Measurements from ENCODE around the gene HTATIP2. TPM values are rescaled to one million over a fixed set of nuclear protein-coding genes. Genes with fewer than 3 reads are reported as not detected.

Gene HTATIP2
- polyA plus RNA-seq, 2 of the 4 experiments (the other 2 are of a cell fraction): 234 to 308 TPM

GRCh38 chr11:20315800-20316199 is 47.7 kb upstream of the HTATIP2 start:
- ChIA-PET POLR2A (no interaction called here), CTCF (no interaction called here)
- Histone ChIP-seq H3K4me1 (no peaks in the 10 kb centered on the region), H3K9me3 (no peaks in the 10 kb centered on the region), H3K4me3 (no peak overlapping the region), H3K27ac (no peak overlapping the region), H3K4me2 (no peak overlapping the region)
- no peak for DNase-seq (ENCODE audit: low read depth in 1 of 2, low spot score in 1 of 2)
- 5% methylated on average over 1 of the region's 1 CpG for WGBS (ENCODE audit: missing lambda C conversion rate)
- no peak for FAIRE-seq
- no peak for ATAC-seq
- TF ChIP-seq HOXA7 (CRISPR knock-in tag; IDR thresholded peaks at IDR 0.05) (no peak), TP53 (CRISPR knock-in tag; IDR thresholded peaks at IDR 0.05) (no peak), HDAC2 (IDR thresholded peaks at IDR 0.05) (no peak), POLR2A (IDR thresholded peaks at IDR 0.05; ENCODE audit: low read length) (no peak), MYC (IDR thresholded peaks at IDR 0.05; ENCODE audit: borderline replicate concordance, low read length) (no peak), BCL3 (IDR thresholded peaks at IDR 0.05) (no peak), RARB (CRISPR knock-in tag; IDR thresholded peaks at IDR 0.05) (no peak), GATA3 (IDR thresholded peaks at IDR 0.05; ENCODE audit: borderline replicate concordance) (no peak), TFCP2L1 (CRISPR knock-in tag; IDR thresholded peaks at IDR 0.05) (no peak), POLR2AphosphoS2 (conservative IDR thresholded peaks at IDR 0.05; ENCODE audit: low read length) (no peak), ESRRA (IDR thresholded peaks at IDR 0.05; ENCODE audit: borderline replicate concordance, low read length) (no peak), SMC3 (IDR thresholded peaks at IDR 0.05) (no peak), NFE2L2 (conservative IDR thresholded peaks at IDR 0.05; ENCODE audit: low read length) (no peak), CHD4 (IDR thresholded peaks at IDR 0.05; ENCODE audit: borderline replicate concordance) (no peak), CTCF (IDR thresholded peaks at IDR 0.05) (no peak), CHD2 (IDR thresholded peaks at IDR 0.05; ENCODE audit: low read length, partially characterized antibody) (no peak), KDM1A (IDR thresholded peaks at IDR 0.05; ENCODE audit: low read depth) (no peak), EHF (CRISPR knock-in tag; IDR thresholded peaks at IDR 0.05) (no peak), HOXB13 (CRISPR knock-in tag; IDR thresholded peaks at IDR 0.05; ENCODE audit: low read depth) (no peak), ATOH8 (CRISPR knock-in tag; IDR thresholded peaks at IDR 0.05; ENCODE audit: low read depth) (no peak)

DNA sequence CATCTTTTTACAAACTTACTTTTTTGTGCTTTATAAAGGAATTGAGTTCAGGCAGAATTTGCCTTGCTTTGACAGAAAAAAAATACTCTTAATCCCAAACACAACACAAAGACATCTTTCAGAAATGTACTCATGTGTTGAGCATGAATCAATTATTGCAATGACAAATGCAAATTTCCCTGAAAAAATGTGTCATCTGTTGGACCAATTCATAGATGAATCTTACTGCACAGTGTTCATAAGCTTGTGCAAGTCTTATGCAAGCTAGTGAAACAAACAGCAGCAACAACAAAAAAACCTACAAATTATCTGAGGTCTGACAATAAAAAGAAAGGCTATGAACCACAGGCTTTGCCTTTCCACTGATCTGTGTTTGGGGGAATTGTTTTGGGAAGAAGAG is 42.3 kb upstream of the HTATIP2 start:
- H3K9me3 ChIP-seq: no peaks in the 10 kb centered on the region
- no peaks in the 10 kb centered on the region for H3K4me1 ChIP-seq
- CTCF ChIA-PET: interaction anchor here (0.9 kb wide), 1 partner anchor 73 kb away, joined by 3 read pairs; no protein-coding TSS in a partner anchor
- H3K27ac ChIP-seq: no peak overlapping the region
- no peak for FAIRE-seq
- H3K4me2 ChIP-seq: no peak overlapping the region
- DNase-seq (ENCODE audit: low read depth in 1 of 2, low spot score in 1 of 2): no peak
- TF ChIP-seq HDAC2 (IDR thresholded peaks at IDR 0.05) (no peak), CEBPB (IDR thresholded peaks at IDR 0.05) (no peak), RFX5 (IDR thresholded peaks at IDR 0.05) (no peak)
- POLR2A ChIA-PET: no interaction called here
- ATAC-seq: no peak
- H3K4me3 ChIP-seq: no peak overlapping the region

GRCh38 chr11:20327377-20327935 is 36.1 kb upstream of the HTATIP2 start:
- ATAC-seq (no peak), FAIRE-seq (no peak), DNase-seq (ENCODE audit: low read depth in 1 of 2, low spot score in 1 of 2) (no peak)
- Histone ChIP-seq H3K4me2 (no peak overlapping the region), H3K4me3 (no peak overlapping the region), H3K27ac (no peak overlapping the region), H3K9me3 (no peaks in the 10 kb centered on the region; the same call in 2 of the 3 replicates), H3K4me1 (no peaks in the 10 kb centered on the region)
- POLR2A ChIA-PET: no interaction called here
- WGBS (ENCODE audit: missing lambda C conversion rate): 34% methylated on average over 7 of the region's 7 CpGs
- CTCF ChIA-PET: interaction anchor here (0.9 to 1.0 kb wide), 2 partner anchors 10 to 199 kb away, joined by 3 read pairs; no protein-coding TSS in a partner anchor
- TF ChIP-seq KDM5A (IDR thresholded peaks at IDR 0.05) (no peak), RFX5 (IDR thresholded peaks at IDR 0.05) (no peak)

All from A549 (cell line).